Measurements from ENCODE around the gene SDK1.

GRCh38 chr7:3300221-3300650 is 816 bp upstream of the SDK1 start:
- TF ChIP-seq CTCF (IDR thresholded peaks at IDR 0.05) (no peak), POLR2A (IDR thresholded peaks at IDR 0.05) (no peak)
